GM18499 (cell line): ENCODE results near the gene CHIC2.
"Not testable (repeated sequence)": the region's sequence is repeated elsewhere in the genome, so short reads cannot be mapped to it uniquely, and the experiment has no call there.

Source experiments
- ATAC-seq: cut with Tn5 transposase; IDR thresholded peaks from one replicate; pipeline ENCODE4 v1.9.1; 2021; ENCODE audit warnings: moderate number of reproducible peaks; ENCODE audit not compliant: insufficient read depth, unreplicated experiment

CHIC2 gene

DNA sequence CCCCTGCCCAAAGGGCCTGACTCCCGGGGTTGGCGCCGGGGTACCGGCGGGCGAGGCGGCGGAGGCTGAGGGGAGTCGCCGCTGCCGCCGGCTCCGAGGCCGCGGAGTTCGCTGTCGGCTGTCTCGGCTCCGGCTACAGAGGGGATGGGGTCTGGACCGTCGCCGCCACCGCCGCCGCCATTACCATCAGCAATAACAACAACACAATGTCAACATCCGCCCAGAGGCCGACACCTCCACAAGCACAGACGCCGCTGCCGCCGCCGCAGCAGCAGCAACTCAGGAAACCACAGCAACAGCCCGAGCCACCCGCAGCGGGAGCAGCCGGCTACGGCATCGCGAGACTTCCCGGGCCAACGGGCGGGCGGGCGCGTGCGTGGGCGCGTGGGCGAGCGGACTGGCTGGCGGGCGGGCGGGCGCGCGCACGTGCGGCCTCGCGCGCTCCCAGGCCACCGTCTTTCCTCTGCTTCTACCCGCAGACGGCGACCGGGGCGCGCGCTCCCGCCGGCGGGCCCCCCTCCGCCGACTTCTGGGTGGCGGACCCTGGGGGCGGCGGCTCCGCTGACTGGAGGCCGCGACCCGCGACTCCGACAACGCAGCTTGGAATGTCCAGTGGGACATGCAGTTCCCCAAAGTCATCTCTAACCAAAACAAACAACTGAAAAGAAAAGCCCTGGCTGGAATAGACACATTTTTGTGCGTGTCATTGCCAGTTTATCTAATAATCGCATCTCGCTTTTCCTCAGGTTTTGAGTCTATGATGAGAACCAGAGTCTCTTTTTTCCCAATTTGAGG is at the start of gene CHIC2:
Gene CHIC2 (minus strand): TSS at position 289 of the 795 bp plus-strand sequence. CDS start 305 bp downstream, outside the sequence.
- ATAC-seq = peak; percentile 93

DNA sequence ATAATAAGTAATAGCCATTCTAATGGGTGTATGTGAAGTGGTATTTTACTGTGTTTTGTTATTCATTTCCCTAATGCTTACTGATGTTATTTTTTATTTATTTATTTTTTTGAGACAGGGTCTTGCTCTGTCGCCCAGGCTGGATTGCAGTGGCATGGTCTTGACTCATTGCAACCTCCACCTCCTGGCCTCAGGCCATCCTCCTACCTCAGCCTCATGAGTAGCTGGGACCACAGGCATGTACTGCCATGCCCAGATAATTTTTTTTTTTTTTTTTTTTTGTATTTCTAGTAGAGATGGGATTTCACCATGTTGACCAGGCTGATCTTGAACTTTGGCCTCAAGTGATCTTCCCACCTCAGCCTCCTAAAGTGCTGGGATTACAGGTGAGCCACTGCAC is 48.8 kb upstream of the CHIC2 start:
- ATAC-seq = not testable (repeated sequence)

DNA sequence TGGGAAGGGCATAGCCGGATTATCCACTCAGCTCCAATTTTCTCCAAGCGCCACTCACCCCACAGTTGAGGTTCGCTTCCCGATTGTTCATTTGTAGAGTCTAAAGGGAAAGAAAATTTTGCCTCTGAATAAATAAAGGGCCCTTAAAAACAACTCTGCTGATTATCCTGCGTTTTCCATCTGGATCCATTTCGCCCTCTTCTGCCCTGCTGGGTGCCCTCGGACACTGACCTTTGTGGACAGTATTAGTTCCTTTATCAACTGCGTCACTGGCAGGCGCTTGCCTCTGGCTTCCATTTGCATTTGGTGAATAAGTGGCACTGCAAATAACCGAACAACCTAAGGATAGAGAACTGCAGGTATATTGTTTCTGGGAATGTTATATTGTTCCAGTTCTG is 45.6 kb upstream of the CHIC2 start:
- no peak for ATAC-seq

DNA sequence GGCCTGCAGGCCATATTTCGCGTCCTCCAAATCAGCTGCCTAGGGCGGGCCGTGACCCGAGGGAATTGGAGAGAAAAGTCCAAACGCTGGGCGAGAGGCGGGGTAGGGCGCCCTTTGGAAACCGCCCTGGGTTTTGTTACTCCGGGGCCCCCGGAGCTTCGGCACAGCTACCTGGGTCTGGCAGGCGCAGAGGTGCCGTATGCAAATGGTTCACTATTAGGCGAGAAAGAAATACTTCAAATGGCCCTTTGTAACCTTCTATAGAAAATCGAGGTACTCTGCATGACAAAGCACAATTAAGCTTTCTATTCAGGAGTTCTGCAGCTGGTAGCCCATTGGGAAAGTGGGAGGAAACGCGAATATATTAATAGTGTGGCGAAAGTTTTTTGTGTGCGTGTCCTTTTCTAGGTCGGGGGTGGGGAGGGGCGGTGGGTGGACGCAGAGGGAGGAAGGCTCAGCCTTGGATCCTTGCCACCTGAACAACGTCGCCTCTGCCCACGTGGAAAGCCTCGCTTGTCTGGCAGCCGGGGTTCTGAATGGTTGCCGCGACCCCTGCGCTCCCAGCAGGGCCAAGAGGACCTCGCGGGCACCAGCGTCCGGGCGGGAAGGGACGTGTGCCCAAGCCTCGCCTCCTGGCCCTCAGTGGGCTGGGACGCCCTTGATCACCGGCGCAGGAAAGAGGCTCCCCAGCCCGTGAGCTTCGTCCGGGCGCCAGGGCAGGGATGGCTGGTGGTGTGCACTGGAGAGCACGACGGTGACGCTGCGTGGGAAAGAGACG is 45.0 kb upstream of the CHIC2 start:
- no peak for ATAC-seq

DNA sequence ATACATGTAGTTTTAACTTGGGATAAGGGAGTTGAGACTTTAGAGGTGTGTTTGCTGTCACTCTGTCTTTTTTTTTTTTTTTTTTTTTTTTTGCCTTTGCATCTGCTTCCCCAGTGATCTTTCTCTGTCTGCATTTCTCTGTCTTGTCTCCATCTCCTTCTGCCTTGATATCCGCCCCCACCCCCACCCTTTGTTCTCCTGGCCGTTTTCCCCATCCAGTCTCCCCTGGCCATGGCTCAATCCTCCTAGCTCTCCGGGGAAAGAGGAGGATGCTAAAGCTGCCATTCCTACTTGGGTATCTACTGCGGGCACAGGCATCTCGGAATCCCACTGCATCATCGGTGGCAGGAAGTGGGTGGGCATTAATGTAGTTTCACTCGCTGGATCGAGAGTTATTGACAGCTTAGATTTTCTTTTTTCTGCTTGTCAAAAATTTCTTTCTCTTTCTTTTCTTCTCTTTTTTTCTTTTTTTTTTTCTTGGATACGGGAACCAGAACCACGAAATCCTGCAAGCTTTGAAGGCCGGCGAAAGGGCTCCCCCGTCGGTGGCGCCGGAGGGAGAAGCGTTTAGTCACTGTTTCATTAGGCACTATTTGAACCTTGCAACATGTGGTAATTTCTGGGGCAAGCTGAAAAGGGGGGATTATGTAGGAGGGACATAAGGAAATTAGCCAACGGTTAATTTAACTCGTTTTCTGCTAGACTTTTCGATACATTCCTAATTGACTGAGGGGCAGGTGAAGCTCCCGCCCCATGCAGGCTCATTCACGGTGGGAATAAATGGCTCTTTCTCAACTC is 43.7 kb upstream of the CHIC2 start:
- ATAC-seq = no peak

DNA sequence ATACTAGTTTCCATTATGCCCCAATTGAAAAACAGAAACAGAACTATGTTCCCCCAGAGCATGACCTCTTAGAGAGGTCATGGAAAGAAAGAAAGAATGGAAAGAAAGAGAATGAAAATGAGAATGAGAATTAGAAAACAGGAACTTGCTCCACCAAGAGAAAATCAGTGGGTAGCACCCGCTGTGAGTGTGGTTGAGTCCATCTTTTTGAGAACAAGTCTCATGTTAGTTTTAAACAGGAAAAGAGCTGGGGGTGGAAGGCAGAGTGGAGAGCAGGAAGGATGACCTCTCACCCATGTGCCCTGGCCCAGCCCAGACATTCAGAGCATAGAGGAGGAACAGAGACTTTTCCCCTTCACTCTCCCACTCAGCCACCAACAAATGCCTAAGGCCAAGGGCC is 40.5 kb upstream of the CHIC2 start:
- no peak for ATAC-seq

DNA sequence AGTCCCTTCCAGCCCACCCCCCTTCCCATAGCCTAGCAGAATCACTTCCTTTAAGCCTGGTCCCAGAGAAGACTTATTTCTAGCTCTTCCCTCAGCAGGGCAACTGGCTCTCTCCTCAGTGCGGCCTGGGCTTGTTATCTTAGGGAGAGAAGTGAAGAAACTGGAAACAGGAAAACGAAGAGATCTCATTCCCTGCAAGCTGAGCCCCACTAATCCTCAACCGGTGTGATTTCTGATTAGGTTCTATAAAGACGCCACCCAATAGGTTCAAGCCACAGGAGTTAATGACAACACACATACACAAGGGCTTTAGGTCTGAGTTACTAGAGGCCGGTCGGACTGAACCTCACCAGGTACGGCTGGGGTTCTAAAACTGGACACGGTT is 38.8 kb upstream of the CHIC2 start:
- ATAC-seq = no peak

DNA sequence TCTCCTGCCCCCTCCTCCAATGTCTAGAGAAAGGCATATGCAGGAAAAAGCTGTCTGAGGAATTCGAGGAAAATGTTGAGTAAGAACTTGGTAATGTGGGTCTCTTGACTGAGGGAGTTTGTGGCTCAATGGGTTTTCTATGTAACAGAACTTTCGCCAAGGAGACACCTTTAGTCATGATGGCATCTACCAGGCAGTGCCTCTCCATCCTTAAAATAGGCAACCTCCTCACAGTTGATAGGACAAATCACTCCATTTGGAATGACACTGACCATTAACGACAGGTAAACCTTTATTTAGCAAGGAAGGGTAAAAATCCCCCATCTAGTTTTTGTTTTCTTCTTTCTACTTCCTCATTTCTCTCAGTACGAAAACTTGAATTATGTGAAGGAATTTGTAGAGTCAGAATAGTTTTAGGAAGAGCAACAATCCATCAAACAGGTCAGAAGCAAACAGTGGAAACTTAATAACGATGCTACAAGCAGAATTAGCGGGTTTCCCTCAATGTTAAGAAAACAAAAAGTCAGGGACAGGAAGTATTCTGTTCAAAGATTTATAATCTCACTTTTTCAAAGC is 38.2 kb upstream of the CHIC2 start:
- ATAC-seq = no peak

DNA sequence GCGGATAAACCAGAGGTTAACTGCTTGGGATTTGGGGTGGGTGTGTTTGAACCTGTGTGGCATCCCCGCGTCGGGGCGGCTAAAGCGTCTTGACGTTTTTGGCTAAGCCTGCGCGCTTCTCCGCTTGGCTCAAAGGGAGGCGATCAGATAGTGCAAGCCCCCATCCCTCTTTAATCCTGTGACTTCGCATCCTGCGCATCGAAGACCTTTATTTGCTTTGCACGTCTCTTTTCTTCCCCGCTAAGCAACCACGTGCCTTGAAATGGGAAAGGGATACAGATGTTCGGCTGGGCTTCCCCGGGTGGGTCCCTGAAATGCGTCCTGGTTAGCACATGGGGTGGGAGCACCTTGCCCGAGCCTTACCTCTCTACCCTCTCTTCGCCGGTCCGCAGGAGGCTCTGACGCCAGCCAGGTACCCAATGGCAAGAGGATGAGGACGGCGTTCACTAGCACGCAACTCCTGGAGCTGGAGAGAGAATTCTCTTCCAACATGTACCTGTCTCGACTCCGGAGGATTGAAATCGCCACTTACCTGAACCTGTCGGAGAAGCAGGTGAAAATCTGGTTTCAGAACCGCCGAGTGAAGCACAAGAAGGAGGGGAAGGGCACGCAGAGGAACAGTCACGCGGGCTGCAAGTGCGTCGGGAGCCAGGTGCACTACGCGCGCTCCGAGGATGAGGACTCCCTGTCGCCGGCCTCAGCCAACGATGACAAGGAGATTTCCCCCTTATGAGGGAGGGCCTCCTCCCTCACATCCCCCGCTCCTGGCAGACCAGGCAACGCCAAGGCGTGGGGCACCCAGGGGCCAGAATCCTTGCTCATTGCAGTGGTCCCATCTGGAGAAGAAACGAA is 37.0 kb upstream of the CHIC2 start:
- ATAC-seq = no peak

DNA sequence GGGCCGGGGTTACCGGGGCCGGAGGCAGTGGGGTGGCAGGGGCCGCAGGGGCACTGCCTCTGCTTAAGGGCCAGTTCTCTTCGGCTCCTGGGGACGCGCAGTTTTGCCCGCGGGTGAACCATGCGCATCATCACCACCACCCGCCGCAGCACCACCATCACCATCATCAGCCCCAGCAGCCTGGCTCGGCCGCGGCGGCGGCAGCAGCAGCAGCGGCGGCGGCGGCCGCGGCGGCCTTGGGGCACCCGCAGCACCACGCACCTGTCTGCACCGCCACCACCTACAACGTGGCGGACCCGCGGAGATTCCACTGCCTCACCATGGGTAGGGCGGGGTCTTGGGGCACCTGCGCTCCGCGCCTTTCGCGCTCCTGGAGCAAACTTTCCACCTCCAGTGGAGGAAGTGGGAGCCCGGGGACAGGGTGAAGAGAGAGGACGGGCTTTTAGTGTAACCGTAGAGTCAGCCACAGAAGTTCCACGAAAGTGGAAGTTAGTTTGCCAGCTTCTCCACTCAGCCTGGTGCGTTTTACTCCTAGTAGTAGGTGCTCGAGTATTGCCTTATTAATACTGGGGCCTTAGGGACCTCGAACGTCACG is 36.3 kb upstream of the CHIC2 start:
- ATAC-seq = no peak

DNA sequence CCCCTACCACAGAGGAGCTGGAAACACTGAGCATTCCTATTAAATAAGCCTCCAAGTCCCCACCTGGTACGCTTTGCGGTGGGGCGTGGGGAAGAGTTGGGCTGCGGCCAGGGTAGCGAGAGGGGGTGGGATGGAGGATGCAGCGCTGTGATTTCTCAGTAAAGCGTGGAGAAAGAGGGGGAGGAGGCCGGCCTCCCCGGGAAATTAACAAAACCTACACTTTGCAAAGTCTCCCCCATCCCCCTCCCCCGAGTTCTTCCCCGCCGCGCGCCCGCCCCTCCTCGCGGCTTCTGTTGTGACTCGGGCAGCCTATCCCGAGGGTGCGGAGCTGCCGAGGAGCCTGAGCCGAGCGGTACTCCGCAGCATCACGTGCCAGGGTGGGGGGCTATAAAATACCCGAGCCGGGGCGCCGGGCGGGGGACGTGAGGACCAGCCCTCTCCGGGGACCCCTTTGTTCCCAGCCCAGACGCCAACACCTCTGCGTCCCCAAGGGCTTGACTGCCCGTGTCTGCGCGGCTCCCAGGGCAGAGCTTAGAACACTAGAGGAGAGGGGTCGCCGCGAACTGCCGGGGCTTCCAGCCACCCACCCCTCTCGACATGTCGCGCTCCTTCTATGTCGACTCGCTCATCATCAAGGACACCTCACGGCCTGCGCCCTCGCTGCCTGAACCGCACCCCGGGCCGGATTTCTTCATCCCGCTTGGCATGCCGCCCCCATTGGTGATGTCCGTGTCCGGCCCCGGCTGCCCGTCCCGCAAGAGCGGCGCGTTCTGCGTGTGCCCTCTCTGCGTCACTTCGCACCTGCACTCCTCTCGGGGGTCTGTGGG is 35.6 kb upstream of the CHIC2 start, which contains the start of gene GSX2:
Gene GSX2 (plus strand): TSS at position 416 of the 827 bp plus-strand sequence. CDS start 182 bp downstream, at position 598.
- no peak for ATAC-seq

DNA sequence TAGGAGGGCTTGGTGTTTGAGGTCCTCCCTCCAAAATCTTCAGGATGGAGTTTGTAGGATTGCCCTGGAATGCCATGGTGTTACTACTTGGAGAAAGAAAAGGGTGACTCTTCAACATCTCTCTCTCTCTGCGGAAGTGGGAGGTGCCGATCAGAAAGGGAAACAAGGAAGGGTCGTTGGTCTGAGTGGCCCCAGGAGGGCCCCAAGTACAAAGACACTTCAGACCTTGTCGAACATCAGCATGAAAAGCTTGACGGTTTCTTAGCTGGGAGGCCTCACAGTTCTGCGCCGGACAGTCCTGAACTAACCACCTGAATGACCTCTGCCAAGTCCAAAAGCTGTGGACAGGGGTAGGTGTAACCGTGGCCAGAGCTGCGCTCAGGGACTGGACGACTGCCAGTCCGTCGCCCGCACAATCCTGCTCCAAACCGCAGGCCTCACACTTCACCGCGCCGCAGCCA is 34.9 kb upstream of the CHIC2 start:
- ATAC-seq = no peak

DNA sequence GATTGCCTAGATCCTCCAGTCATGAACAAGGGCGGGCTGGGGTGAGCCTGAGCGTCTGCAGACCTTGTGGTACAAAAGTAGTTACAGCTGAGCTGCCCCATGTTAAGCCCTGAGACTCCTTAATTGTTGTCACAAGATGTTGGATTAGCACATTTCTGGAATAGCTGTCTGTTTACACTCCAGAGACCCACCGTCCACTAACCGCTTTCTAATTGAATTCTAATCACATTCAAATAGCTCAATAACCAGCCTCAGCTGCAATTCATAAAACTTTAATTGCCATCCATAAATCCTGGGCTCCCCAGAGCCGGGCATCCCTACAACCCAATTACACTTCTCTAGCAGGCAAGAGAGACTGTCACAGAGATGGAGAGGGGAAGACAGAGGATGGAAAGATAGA is 34.0 kb upstream of the CHIC2 start:
- ATAC-seq = no peak

DNA sequence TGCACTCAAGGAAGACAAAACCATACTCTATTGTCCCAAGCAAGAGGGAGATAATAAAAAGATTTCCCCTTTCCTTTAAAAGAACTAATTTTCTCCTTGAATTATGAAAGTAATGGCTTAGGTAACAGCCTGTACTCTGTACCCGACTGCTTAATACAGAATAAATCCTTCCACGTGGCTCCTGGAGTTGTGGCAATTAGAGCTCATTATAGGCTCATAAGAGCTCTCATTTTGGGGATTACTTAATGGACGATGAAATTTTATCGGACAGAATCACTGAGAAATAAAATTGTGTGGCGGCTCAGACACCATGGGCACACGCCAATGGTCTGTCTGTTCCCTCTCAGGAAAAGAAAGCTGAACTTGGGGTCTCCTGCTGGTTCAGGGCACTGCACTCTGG is 32.7 kb upstream of the CHIC2 start:
- ATAC-seq = no peak

DNA sequence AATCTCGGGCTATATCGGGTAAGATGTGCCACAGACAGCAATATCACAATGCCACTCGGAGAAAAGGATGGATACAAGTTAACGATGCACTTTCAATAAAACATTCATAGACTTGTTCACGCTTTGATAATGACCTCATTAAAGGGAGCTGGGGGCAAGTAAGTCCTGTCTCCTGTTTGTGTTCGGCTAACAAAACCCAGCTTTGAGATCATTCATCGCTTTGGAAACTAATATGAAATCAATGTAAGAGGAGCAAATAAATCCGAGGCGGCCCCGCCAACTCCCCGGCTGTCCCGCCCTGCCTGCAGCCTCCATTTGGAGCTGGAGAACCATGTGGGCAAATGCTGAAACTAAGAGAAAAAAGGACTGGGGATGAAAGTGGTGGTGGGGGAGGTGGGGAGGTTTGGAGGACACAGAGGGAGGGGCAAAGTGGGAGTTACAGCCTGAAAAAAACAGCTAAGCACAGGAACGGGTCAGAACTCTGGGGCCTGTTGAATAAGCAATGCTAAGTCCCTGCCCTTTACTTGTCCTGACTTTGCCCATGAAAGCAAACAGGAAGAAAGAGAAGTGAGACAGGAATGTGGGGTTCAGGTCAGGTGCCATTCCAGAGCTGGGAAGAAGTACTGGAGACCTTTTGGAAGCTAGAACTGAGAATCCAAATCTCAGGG is 32.0 kb upstream of the CHIC2 start:
- no peak for ATAC-seq

DNA sequence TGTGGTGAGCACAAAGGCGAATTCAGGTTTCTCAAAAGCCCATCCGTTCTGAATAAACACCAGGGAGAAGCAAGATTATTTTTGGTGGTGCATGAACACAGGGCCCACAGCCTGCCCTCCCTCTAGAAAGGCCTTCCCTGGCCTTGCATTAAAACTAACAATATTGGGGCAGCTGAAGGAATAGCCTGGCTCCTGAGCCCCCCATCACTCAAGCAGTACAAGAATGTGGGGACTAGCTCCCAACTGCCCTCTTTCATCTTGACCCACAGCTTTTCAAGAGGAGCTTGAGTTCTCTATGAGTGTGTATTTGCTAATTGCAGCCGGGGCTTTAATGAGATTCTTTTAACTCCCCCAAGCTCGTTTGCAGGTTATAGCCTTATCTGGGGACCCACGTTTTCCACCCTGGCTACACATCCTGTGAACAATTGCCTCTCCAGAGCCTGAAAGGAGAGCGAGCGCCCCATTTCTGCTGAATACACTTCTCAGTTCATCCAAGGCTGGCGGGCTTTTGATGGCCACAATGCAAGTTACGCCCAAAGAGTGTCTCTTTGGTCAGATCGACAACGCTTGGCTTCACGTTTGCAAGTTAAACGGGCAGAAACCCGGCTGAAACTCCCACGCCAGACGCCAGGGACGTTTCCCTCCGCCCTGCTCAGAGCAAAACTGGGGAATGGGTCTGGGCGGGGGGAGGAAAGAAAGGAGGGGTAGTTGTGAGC is 30.9 kb upstream of the CHIC2 start:
- no peak for ATAC-seq

DNA sequence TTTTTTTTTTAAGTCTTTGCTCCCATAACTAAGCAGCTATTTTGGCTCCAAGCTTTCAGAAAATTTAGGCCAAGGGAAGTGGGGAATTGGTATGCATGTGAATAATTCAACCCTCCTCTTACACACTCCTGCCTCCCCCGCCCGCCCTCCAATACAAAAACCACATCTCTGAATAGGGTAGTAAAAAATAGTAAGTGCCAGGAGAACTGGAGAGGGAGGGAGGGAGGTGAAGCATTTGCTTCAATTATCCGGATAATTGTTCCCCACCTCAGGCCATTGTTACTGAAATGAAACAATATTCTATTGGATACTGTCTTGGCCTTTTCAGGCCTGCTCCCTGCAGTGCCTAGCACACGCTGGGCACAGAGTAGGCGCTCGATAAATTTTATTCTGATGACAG is 30.0 kb upstream of the CHIC2 start:
- ATAC-seq = no peak
